ENCODE data around the gene SRR. TPM values are rescaled to one million over a fixed set of nuclear protein-coding genes. Genes with fewer than 3 reads are reported as not detected.

Gene SRR
- total and polyA plus RNA-seq, 2 donors (not counting 3 experiments of a cell fraction or from before 2014, with no cell fraction given): 13.7 to 20.1 TPM

GRCh38 chr17:2362416-2362815, 58.7 kb downstream of the SRR start:
- Histone ChIP-seq H2AFZ (ENCODE audit: low read depth, low read length) (no peak overlapping the region), H3K27me3 (ENCODE audit: control insufficient read depth in 2 of 2, insufficient read depth in 2 of 2, low read length in 2 of 2) (no peaks in the 10 kb centered on the region), H3K9ac (replicated peaks; ENCODE audit: extremely low read depth, insufficient read depth, low read length) (no peak overlapping the region), H3K4me1 (ENCODE audit: control insufficient read depth, extremely low read depth, insufficient read depth, low read length) (peaks cover 15% of the 10 kb centered on the region), H3K4me2 (ENCODE audit: insufficient read depth, low read length) (no peak overlapping the region), H3K27ac (ENCODE audit: insufficient read depth, low read depth, low read length) (no peak overlapping the region), H3K36me3 (ENCODE audit: control insufficient read depth in 2 of 2, extremely low read depth in 1 of 2, insufficient read depth in 2 of 2, low read length in 2 of 2) (peaks cover 0 to 24% of the 10 kb centered on the region in 2 experiments), H3K79me2 (ENCODE audit: control insufficient read depth, insufficient read depth, low read length) (no peaks in the 10 kb centered on the region), H3K9me1 (replicated peaks; ENCODE audit: control insufficient read depth, extremely low read depth, insufficient read depth, low read length) (no peaks in the 10 kb centered on the region), H3K4me3 (replicated peaks in 1 of 3; ENCODE audit: insufficient read depth in 1 of 3, low read depth in 1 of 3, low read length in 3 of 3) (no peak overlapping the region), H3K9me3 (replicated peaks; ENCODE audit: control insufficient read depth, insufficient read depth, low read length) (no peaks in the 10 kb centered on the region), H4K20me1 (replicated peaks; ENCODE audit: control insufficient read depth, extremely low read depth, insufficient read depth, low read length) (no peaks in the 10 kb centered on the region)
- FAIRE-seq: no peak
- TF ChIP-seq FOS (IDR thresholded peaks at IDR 0.05; ENCODE audit: borderline replicate concordance, insufficient read depth, low read length): no peak
- TF ChIP-seq CTCF (IDR thresholded peaks at IDR 0.05; ENCODE audit: extremely low read depth in 1 of 2, insufficient read depth in 1 of 2, low read depth in 1 of 2, low read length in 2 of 2): no peak
- no peak for TF ChIP-seq JUN (IDR thresholded peaks at IDR 0.05; ENCODE audit: borderline replicate concordance, insufficient read depth, insufficient read length, low read depth)
- TF ChIP-seq MAX (IDR thresholded peaks at IDR 0.05; ENCODE audit: insufficient read depth, insufficient read length): no peak
- no peak for TF ChIP-seq MYC (IDR thresholded peaks at IDR 0.05; ENCODE audit: low read depth, low read length)
- TF ChIP-seq POLR2A (IDR thresholded peaks at IDR 0.05; ENCODE audit: low read depth, low read length): no peak
- intact Hi-C loops (cut with micrococcal nuclease): no loop called here
- POLR2A ChIA-PET: no interaction called here
- dilution Hi-C loops (cut with MboI; ENCODE audit: extremely low pct_ligation_motif_present, low sequenced_read_pairs): no loop called here
- no TSS peak for BruUV-seq (replicated peaks)
- CTCF ChIA-PET: no interaction called here
- no peak for DNase-seq (ENCODE audit: low read depth, low spot score)

- intact Hi-C loops (cut with micrococcal nuclease) (no loop called here), dilution Hi-C loops (cut with MboI; ENCODE audit: extremely low pct_ligation_motif_present, low sequenced_read_pairs) (no loop called here)
- Histone ChIP-seq H3K79me2 (ENCODE audit: control insufficient read depth, insufficient read depth, low read length) (no peaks in the 10 kb centered on the region), H3K4me3 (replicated peaks in 1 of 3; ENCODE audit: insufficient read depth in 1 of 3, low read depth in 1 of 3, low read length in 3 of 3) (no peak overlapping the region), H4K20me1 (replicated peaks; ENCODE audit: control insufficient read depth, extremely low read depth, insufficient read depth, low read length) (no peaks in the 10 kb centered on the region), H3K9me3 (replicated peaks; ENCODE audit: control insufficient read depth, insufficient read depth, low read length) (no peaks in the 10 kb centered on the region), H3K27me3 (ENCODE audit: control insufficient read depth in 2 of 2, insufficient read depth in 2 of 2, low read length in 2 of 2) (no peaks in the 10 kb centered on the region), H3K4me1 (ENCODE audit: control insufficient read depth, extremely low read depth, insufficient read depth, low read length) (peaks cover 15% of the 10 kb centered on the region), H3K36me3 (ENCODE audit: control insufficient read depth in 2 of 2, extremely low read depth in 1 of 2, insufficient read depth in 2 of 2, low read length in 2 of 2) (peaks cover 0 to 24% of the 10 kb centered on the region in 2 experiments), H3K4me2 (ENCODE audit: insufficient read depth, low read length) (no peak overlapping the region), H3K27ac (ENCODE audit: insufficient read depth, low read depth, low read length) (no peak overlapping the region), H3K9ac (replicated peaks; ENCODE audit: extremely low read depth, insufficient read depth, low read length) (no peak overlapping the region), H2AFZ (ENCODE audit: low read depth, low read length) (no peak overlapping the region), H3K9me1 (replicated peaks; ENCODE audit: control insufficient read depth, extremely low read depth, insufficient read depth, low read length) (no peaks in the 10 kb centered on the region)
- no TSS peak for BruUV-seq (replicated peaks)
- TF ChIP-seq POLR2AphosphoS5 (IDR thresholded peaks at IDR 0.05; ENCODE audit: insufficient read depth, low read depth, low read length): no peak
- no peak for TF ChIP-seq POLR2A (IDR thresholded peaks at IDR 0.05; ENCODE audit: low read depth, low read length)
- TF ChIP-seq EZH2 (IDR thresholded peaks at IDR 0.05; ENCODE audit: borderline replicate concordance, low read depth, low read length, severe bottlenecking): no peak
- no peak for TF ChIP-seq GATA2 (IDR thresholded peaks at IDR 0.05; ENCODE audit: insufficient read depth, insufficient read length, low read depth, low read length)
- no peak for TF ChIP-seq JUN (IDR thresholded peaks at IDR 0.05; ENCODE audit: borderline replicate concordance, insufficient read depth, insufficient read length, low read depth)
- TF ChIP-seq MAX (IDR thresholded peaks at IDR 0.05; ENCODE audit: insufficient read depth, insufficient read length): no peak
- CTCF ChIA-PET: interaction anchor here (1.2 to 1.3 kb wide), 3 partner anchors 11 to 53 kb away, joined by 5 to 6 read pairs (median 6); no protein-coding TSS in a partner anchor
- FAIRE-seq: no peak
- POLR2A ChIA-PET: no interaction called here
- no peak for DNase-seq (ENCODE audit: low read depth, low spot score)
Measured at GRCh38 chr17:2362881-2363280, 59.1 kb downstream of the SRR start.

All from endothelial cell of umbilical vein (primary cell).